ENCODE measurements around the gene IL27RA.
"Not testable (repeated sequence)": the region's sequence is repeated elsewhere in the genome, so short reads cannot be mapped to it uniquely, and the experiment has no call there.

DNA sequence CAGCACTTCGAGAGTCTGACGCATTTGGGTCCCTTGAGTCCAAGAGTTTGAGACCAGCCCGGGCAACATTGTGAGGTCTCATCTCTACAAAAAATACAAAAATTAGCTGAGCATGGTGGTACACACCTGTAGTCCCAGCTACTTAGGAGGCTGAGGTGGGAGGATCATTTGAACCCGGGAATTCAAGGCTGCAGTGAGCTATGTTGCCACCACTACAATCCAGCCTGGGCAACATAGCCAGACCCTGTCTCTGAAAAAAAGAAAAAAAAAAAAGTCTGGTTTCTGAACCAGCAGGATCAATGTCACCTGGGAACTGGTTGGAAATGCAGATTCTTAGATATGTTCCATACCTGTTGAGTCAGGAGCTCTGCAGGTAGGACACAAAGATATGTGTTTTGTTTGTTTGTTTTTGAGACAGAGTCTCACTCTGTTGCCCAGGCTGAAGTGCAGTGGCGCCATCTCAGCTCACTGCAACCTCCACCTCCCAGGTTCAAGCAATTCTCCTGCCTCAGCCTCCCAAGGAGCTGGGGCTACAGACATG, 4.8 kb upstream of the IL27RA start:
- not testable (repeated sequence) for TF ChIP-seq POLR2A (IDR thresholded peaks at IDR 0.05)
- TF ChIP-seq, protein P1, sequence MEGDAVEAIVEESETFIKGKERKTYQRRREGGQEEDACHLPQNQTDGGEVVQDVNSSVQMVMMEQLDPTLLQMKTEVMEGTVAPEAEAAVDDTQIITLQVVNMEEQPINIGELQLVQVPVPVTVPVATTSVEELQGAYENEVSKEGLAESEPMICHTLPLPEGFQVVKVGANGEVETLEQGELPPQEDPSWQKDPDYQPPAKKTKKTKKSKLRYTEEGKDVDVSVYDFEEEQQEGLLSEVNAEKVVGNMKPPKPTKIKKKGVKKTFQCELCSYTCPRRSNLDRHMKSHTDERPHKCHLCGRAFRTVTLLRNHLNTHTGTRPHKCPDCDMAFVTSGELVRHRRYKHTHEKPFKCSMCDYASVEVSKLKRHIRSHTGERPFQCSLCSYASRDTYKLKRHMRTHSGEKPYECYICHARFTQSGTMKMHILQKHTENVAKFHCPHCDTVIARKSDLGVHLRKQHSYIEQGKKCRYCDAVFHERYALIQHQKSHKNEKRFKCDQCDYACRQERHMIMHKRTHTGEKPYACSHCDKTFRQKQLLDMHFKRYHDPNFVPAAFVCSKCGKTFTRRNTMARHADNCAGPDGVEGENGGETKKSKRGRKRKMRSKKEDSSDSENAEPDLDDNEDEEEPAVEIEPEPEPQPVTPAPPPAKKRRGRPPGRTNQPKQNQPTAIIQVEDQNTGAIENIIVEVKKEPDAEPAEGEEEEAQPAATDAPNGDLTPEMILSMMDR (IDR thresholded peaks at IDR 0.05), result not testable (repeated sequence)

Data from adrenal gland (tissue), 5 donors.